OCI-LY7 (cell line): Measurements from ENCODE around the gene GPN1. TPM values are rescaled to one million over a fixed set of nuclear protein-coding genes. Genes with fewer than 3 reads are reported as not detected.

ENCODE experiments used
- BruUV-seq: library from RNA; stranded (reverse); fragments of 400-500 nt; replicated peaks from 2 replicates; lab custom pipeline; 2021; lab: Mats Ljungman, UMichigan
- CTCF ChIA-PET: fragments of 300-600 bp; sonication (Branson Sonifier 250); formaldehyde crosslinking; loops from one replicate; lab custom pipeline; 2022; ENCODE audit warnings: antibody characterized with exemption; ENCODE audit not compliant: unreplicated experiment; lab: Charles Lee
- POLR2A ChIA-PET: fragments of 300-600 bp; sonication (Branson Sonifier 250); formaldehyde crosslinking; loops from one replicate; lab custom pipeline; 2022; ENCODE audit warnings: antibody characterized with exemption; lab: Charles Lee
- DNase-seq: peaks from one replicate; pipeline ENCODE4 v3.0.0-alpha.2; 2015; ENCODE audit warnings: low spot score
- H2AFZ ChIP-seq: fragments of 200-600 bp; sonication (generic), shearing (Covaris generic); 2 replicates; pipeline ENCODE4 v1.6.1; 2014; ENCODE audit warnings: mild to moderate bottlenecking, antibody characterized with exemption, low read length, moderate library complexity
- H3K27ac ChIP-seq: fragments of 200-600 bp; sonication (generic); 2 replicates; pipeline ENCODE4 v1.5.1; 2014; ENCODE audit warnings: mixed run types, low read depth, mild to moderate bottlenecking, moderate library complexity, low read length, inconsistent platforms; ENCODE audit not compliant: poor library complexity, severe bottlenecking
- H3K36me3 ChIP-seq: fragments of 200-600 bp; sonication (generic); 2 replicates; pipeline ENCODE4 v1.6.1; 2014; ENCODE audit warnings: mild to moderate bottlenecking, antibody characterized with exemption, low read length, moderate library complexity, mixed read lengths; ENCODE audit not compliant: insufficient read depth
- H3K4me1 ChIP-seq: fragments of 200-600 bp; sonication (generic); 2 replicates; pipeline ENCODE4 v1.5.1; 2014; ENCODE audit warnings: mild to moderate bottlenecking, low read length; ENCODE audit not compliant: insufficient read depth, poor library complexity, severe bottlenecking
- H3K4me2 ChIP-seq: fragments of 200-600 bp; sonication (generic); 2 replicates; pipeline ENCODE4 v1.6.1; 2014; ENCODE audit warnings: mild to moderate bottlenecking, low read length
- H3K4me3 ChIP-seq: fragments of 200-600 bp; sonication (generic); 2 replicates; pipeline ENCODE4 v1.5.1; 2014; ENCODE audit warnings: mild to moderate bottlenecking, low read depth, low read length; ENCODE audit not compliant: poor library complexity, severe bottlenecking
- H3K79me2 ChIP-seq: fragments of 200-600 bp; sonication (generic); 2 replicates; pipeline ENCODE4 v1.6.1; 2016; ENCODE audit warnings: low read depth, mild to moderate bottlenecking, low read length, moderate library complexity, mixed read lengths; ENCODE audit not compliant: insufficient read depth
- H3K9me2 ChIP-seq: fragments of 200-600 bp; sonication (generic); 2 replicates; pipeline ENCODE4 v1.6.1; 2016; ENCODE audit warnings: mild to moderate bottlenecking, low read length, mixed read lengths; ENCODE audit not compliant: insufficient read depth
- H3K9me3 ChIP-seq: fragments of 200-600 bp; sonication (generic); 2 replicates; pipeline ENCODE4 v1.6.1; 2014; ENCODE audit warnings: mild to moderate bottlenecking, mixed run types, low read length, mixed read lengths
- H4K20me1 ChIP-seq: fragments of 200-600 bp; sonication (generic); 2 replicates; pipeline ENCODE4 v1.6.1; 2014; ENCODE audit warnings: mild to moderate bottlenecking, antibody characterized with exemption, low read length, moderate library complexity, mixed read lengths; ENCODE audit not compliant: insufficient read depth
- CTCF ChIP-seq: fragments of 200-600 bp; sonication (generic); conservative IDR thresholded peaks from 2 replicates; pipeline ENCODE4 v1.5.1; 2014; ENCODE audit warnings: mild to moderate bottlenecking, antibody characterized with exemption, low read length, moderate library complexity, mixed read lengths
- EZH2phosphoT487 ChIP-seq: fragments of 200-600 bp; sonication (generic); IDR thresholded peaks from 2 replicates; pipeline ENCODE4 v1.6.1; 2018; ENCODE audit warnings: low read depth, borderline replicate concordance, mild to moderate bottlenecking, mixed run types, antibody characterized with exemption, low read length, moderate library complexity, mixed read lengths
- intact Hi-C: fragments of 100-400 bp; cut with micrococcal nuclease; formaldehyde crosslinking; loops from one replicate; pipeline ENCODE4 v1.10.0; 2022; ENCODE audit not compliant: unreplicated experiment
- total RNA-seq, 2 experiments: library from RNA; depleted of rRNA in 1 of 2; stranded (reverse); fragments of >200 nt in 1 of 2; shearing (Covaris generic) in 1 of 2; gene quantifications; 2 replicates each; pipeline ENCODE4 v1.2.3, GENCODE V29; 2014 to 2022

Gene GPN1
- total RNA-seq, 2 experiments from 2014 or later: 31.1 to 36.6 TPM

GRCh38 chr2:27582129-27582694, 46.6 kb upstream of the GPN1 start:
- Histone ChIP-seq H2AFZ (peak overlapping the region; percentile 99), H3K9me2 (no peaks in the 10 kb centered on the region), H3K36me3 (peaks cover 9% of the 10 kb centered on the region; the same call in 1 of the 2 replicates), H3K9me3 (no peaks in the 10 kb centered on the region), H3K4me2 (peak overlapping the region; percentile 78), H4K20me1 (0 out of 2 replicates have a peak, but pooled peaks cover 6% of the 10 kb centered on the region), H3K27ac (peak overlapping the region; percentile 54), H3K4me1 (peaks cover 29% of the 10 kb centered on the region), H3K79me2 (peaks cover 42% of the 10 kb centered on the region), H3K4me3 (peak overlapping the region; percentile 87)
- TSS peak; percentile 86 for BruUV-seq
- POLR2A ChIA-PET: interaction anchor here (0.8 to 1.1 kb wide), 2 partner anchors 8 to 45 kb away, joined by 3 to 4 read pairs; no protein-coding TSS in a partner anchor
- no peak for TF ChIP-seq EZH2phosphoT487
- CTCF ChIA-PET: no interaction called here
- DNase-seq: peak; percentile 4
- intact Hi-C loops: loop anchor here (2.0 to 5.0 kb wide), 2 partner anchors 45 to 173 kb away; partner anchors contain the start of genes CCDC121, GPN1 and PPM1G

GRCh38 chr2:27582695-27583389, 46.0 kb upstream of the GPN1 start, which contains the start of gene ZNF512:
Gene ZNF512, plus strand, starts transcription at chr2:27583042. Its CDS starts 71 bp downstream, at chr2:27583113.
- H3K9me3 ChIP-seq: no peaks in the 10 kb centered on the region
- H3K79me2 ChIP-seq: peaks cover 48% of the 10 kb centered on the region
- peak within 1 kb of the TSS; percentile 54 for H3K27ac ChIP-seq
- H3K4me1 ChIP-seq: peaks cover 29% of the 10 kb centered on the region
- BruUV-seq: no TSS peak
- 0 out of 2 replicates have a peak, but pooled peaks cover 6% of the 10 kb centered on the region for H4K20me1 ChIP-seq
- no peaks in the 10 kb centered on the region for H3K9me2 ChIP-seq
- peak; percentile 98 for DNase-seq
- no peak for TF ChIP-seq EZH2phosphoT487
- peak; percentile 41 for TF ChIP-seq CTCF
- ChIA-PET POLR2A (interaction anchor here (0.8 to 1.1 kb wide), 2 partner anchors 8 to 45 kb away, joined by 3 to 4 read pairs; no protein-coding TSS in a partner anchor), CTCF (no interaction called here)
- peak within 1 kb of the TSS; percentile 99 for H2AFZ ChIP-seq
- peak within 1 kb of the TSS; percentile 78 for H3K4me2 ChIP-seq
- H3K4me3 ChIP-seq: peak within 1 kb of the TSS; percentile 87
- H3K36me3 ChIP-seq: peaks cover 14% of the 10 kb centered on the region; the same call in 1 of the 2 replicates
- intact Hi-C loops: loop anchor here (2.0 to 5.0 kb wide), 2 partner anchors 44 to 174 kb away; partner anchors contain the start of genes CCDC121, GPN1 and PPM1G

- Histone ChIP-seq H3K79me2 (peaks cover 54% of the 10 kb centered on the region), H3K27ac (peak overlapping the region; percentile 54), H2AFZ (peak overlapping the region; percentile 99; the same call in 1 of the 2 replicates), H3K9me3 (0 out of 2 replicates have a peak, but pooled peaks cover 2% of the 10 kb centered on the region), H3K4me1 (peaks cover 29% of the 10 kb centered on the region), H3K4me3 (peak overlapping the region; percentile 87), H3K4me2 (peak overlapping the region; percentile 78), H3K9me2 (no peaks in the 10 kb centered on the region), H4K20me1 (peaks cover 7% of the 10 kb centered on the region; the same call in 1 of the 2 replicates), H3K36me3 (peaks cover 21% of the 10 kb centered on the region)
- ChIA-PET POLR2A (interaction anchor here (1.1 kb wide), 1 partner anchor 44 kb away, joined by 4 read pairs; no protein-coding TSS in a partner anchor), CTCF (no interaction called here)
- peak; percentile 15 for DNase-seq
- intact Hi-C loops: loop anchor here (2.0 to 5.0 kb wide), 2 partner anchors 44 to 175 kb away; partner anchors contain the start of genes CCDC121, GPN1 and PPM1G
- TF ChIP-seq CTCF (no peak; the same call in 1 of the 2 replicates), EZH2phosphoT487 (no peak)
- TSS peak; percentile 79 for BruUV-seq
Measured at GRCh38 chr2:27583390-27583915, 45.4 kb upstream of the GPN1 start.
